Keratinocyte (primary cell): ENCODE data around the gene DEDD2.

Experiments
- EZH2 ChIP-seq: IDR thresholded peaks from one replicate; pipeline ENCODE4 v1.6.1; 2012; ENCODE audit warnings: inconsistent platforms, mild to moderate bottlenecking, low read length, moderate library complexity
- TF ChIP-seq, protein P1 (sequence below), 3 experiments: IDR thresholded peaks in 1 of 3; conservative IDR thresholded peaks in 1 of 3; optimal IDR thresholded peaks in 1 of 3; 2 replicates in 2 of 3; 3 replicates in 1 of 3; pipeline versions ENCODE3 to v1.5.1; 2011; ENCODE audit warnings: low read length in 3 of 3, mild to moderate bottlenecking in 3 of 3, moderate library complexity in 2 of 3, control low read depth in 1 of 3, inconsistent platforms in 1 of 3; ENCODE audit not compliant: insufficient read depth in 2 of 3; ENCODE audit errors: extremely low read depth in 1 of 3

DNA sequence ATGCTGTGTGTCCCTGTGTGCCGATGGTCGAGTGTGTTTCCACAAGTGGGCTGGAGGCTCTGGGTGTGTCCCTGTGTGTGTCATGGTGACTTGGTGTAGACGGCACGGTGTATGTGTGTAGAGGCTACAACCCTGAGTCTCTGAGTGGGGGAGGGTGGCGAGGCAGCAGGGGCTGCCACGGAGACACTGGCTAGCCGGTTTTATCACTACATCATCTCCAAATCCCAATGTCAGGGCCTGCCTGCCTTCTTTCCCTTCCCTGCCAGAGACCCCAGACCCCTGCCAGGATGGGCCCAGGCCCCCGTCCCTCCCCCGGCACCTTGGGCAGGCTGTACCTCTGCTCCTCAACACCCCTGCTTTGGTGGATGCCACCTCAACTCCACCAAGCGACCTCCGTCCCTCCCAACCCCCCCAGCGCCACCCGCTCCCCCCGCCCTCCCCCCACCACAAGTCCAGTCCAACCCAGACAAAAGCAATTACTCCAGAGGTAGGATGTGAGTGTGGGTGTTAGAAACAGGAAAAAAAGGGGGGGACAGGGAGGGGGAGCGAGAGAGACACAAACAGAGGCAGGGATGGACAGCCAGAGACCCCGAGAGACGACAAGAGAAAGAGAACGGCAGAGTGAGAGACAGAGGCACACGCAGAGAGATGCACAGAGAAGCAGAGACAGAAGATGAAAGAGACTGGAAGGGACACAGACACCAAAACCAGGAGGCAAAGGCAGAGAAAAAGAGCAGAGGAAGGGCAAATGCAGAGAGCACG, 63.6 kb downstream of the DEDD2 start:
- TF ChIP-seq, protein P1, sequence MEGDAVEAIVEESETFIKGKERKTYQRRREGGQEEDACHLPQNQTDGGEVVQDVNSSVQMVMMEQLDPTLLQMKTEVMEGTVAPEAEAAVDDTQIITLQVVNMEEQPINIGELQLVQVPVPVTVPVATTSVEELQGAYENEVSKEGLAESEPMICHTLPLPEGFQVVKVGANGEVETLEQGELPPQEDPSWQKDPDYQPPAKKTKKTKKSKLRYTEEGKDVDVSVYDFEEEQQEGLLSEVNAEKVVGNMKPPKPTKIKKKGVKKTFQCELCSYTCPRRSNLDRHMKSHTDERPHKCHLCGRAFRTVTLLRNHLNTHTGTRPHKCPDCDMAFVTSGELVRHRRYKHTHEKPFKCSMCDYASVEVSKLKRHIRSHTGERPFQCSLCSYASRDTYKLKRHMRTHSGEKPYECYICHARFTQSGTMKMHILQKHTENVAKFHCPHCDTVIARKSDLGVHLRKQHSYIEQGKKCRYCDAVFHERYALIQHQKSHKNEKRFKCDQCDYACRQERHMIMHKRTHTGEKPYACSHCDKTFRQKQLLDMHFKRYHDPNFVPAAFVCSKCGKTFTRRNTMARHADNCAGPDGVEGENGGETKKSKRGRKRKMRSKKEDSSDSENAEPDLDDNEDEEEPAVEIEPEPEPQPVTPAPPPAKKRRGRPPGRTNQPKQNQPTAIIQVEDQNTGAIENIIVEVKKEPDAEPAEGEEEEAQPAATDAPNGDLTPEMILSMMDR (optimal IDR thresholded peaks at IDR 0.05 in 1 of 3, IDR thresholded peaks at IDR 0.05 in 1 of 3, conservative IDR thresholded peaks at IDR 0.05 in 1 of 3; ENCODE audit: extremely low read depth in 1 of 3, insufficient read depth in 2 of 3, low read length in 3 of 3), result no peak
- TF ChIP-seq EZH2, result no peak
